OCI-LY3 (cell line): Measurements from ENCODE around the gene ARHGAP26.

ENCODE experiments used
- H2AFZ ChIP-seq: fragments of 200-600, 300-600 bp; shearing (Covaris generic); 2 replicates; pipeline ENCODE4 v1.6.0; 2014; ENCODE audit warnings: antibody characterized with exemption, low read depth, low read length
- H3K27ac ChIP-seq: fragments of 200-600, 300-600 bp; sonication (generic); 2 replicates; pipeline ENCODE4 v1.5.1; 2014; ENCODE audit warnings: mild to moderate bottlenecking, low read length, moderate library complexity, mixed read lengths
- H3K27me3 ChIP-seq: fragments of 200-600, 300-600 bp; sonication (generic); 2 replicates; pipeline ENCODE4 v1.6.1; 2014; ENCODE audit warnings: low read depth, low read length, mixed read lengths
- H3K36me3 ChIP-seq: fragments of 200-600, 300-600 bp; sonication (generic); replicated peaks from 2 replicates; pipeline ENCODE3; 2014; ENCODE audit warnings: low read depth, low read length, mixed read lengths
- H3K4me1 ChIP-seq: fragments of 300-600, 200-600 bp; sonication (generic); 2 replicates; pipeline ENCODE4 v1.6.1; 2014; ENCODE audit warnings: low read length, mixed read lengths
- H3K4me2 ChIP-seq: fragments of 200-600, 300-600 bp; sonication (generic); 2 replicates; pipeline ENCODE4 v1.6.1; 2014; ENCODE audit warnings: low read length, mixed read lengths
- H3K4me3 ChIP-seq: fragments of 300-600, 200-600 bp; sonication (generic); 2 replicates; pipeline ENCODE4 v1.5.1; 2014; ENCODE audit warnings: antibody characterized with exemption, mild to moderate bottlenecking, low read length, moderate library complexity
- H3K79me2 ChIP-seq: fragments of 300-600, 200-600 bp; shearing (Covaris generic); 2 replicates; pipeline ENCODE4 v1.6.1; 2014; ENCODE audit warnings: mild to moderate bottlenecking, low read length, mixed read lengths
- H3K9ac ChIP-seq: fragments of 300-600, 200-600 bp; shearing (Covaris generic); 2 replicates; pipeline ENCODE4 v1.6.0; 2014; ENCODE audit warnings: mild to moderate bottlenecking, low read length, moderate library complexity
- H3K9me3 ChIP-seq: fragments of 200-600, 300-600 bp; shearing (Covaris generic); 2 replicates; pipeline ENCODE4 v1.6.1; 2014; ENCODE audit warnings: low read length, mixed read lengths; ENCODE audit not compliant: insufficient read depth
- H4K20me1 ChIP-seq: fragments of 200-600, 300-600 bp; sonication (generic); 2 replicates; pipeline ENCODE4 v1.6.1; 2016; ENCODE audit warnings: low read length, mixed read lengths; ENCODE audit not compliant: insufficient read depth
- CTCF ChIP-seq: fragments of 200-600, 300-600 bp; sonication (generic); IDR thresholded peaks from 2 replicates; pipeline ENCODE4 v1.5.1; 2014; ENCODE audit warnings: antibody characterized with exemption, low read length, low read depth
- EZH2phosphoT487 ChIP-seq: fragments of 200-600 bp; shearing (Covaris generic); IDR thresholded peaks from 2 replicates; pipeline ENCODE4 v1.6.1; 2018; ENCODE audit warnings: antibody characterized with exemption, mixed run types, low read depth

ARHGAP26 gene

GRCh38 chr5:142878638-142879037, 108.5 kb downstream of the ARHGAP26 start:
- Histone ChIP-seq H3K79me2 (no peaks in the 10 kb centered on the region), H3K9me3 (no peaks in the 10 kb centered on the region), H3K4me3 (no peak overlapping the region), H3K27me3 (no peaks in the 10 kb centered on the region), H2AFZ (no peak overlapping the region), H3K9ac (no peak overlapping the region), H3K27ac (no peak overlapping the region), H3K36me3 (no peaks in the 10 kb centered on the region), H3K4me2 (peak overlapping the region; percentile 53), H3K4me1 (peaks cover 47% of the 10 kb centered on the region), H4K20me1 (no peaks in the 10 kb centered on the region)
- TF ChIP-seq EZH2phosphoT487 = no peak
- TF ChIP-seq CTCF = no peak

- Histone ChIP-seq H3K9ac (peak overlapping the region; percentile 32), H3K4me1 (peaks cover 47% of the 10 kb centered on the region), H4K20me1 (no peaks in the 10 kb centered on the region), H3K4me3 (peak overlapping the region; percentile 35), H3K27ac (peak overlapping the region; percentile 91), H3K36me3 (no peaks in the 10 kb centered on the region), H3K79me2 (no peaks in the 10 kb centered on the region), H3K9me3 (no peaks in the 10 kb centered on the region), H3K4me2 (peak overlapping the region; percentile 63), H2AFZ (peak overlapping the region; percentile 52; the same call in 1 of the 2 replicates), H3K27me3 (no peaks in the 10 kb centered on the region)
- TF ChIP-seq CTCF = no peak
- TF ChIP-seq EZH2phosphoT487 = no peak
Measured at GRCh38 chr5:142881076-142881783, 111.1 kb downstream of the ARHGAP26 start.

- Histone ChIP-seq H3K9me3 (no peaks in the 10 kb centered on the region), H3K4me1 (peaks cover 46% of the 10 kb centered on the region), H3K9ac (no peak overlapping the region), H3K27me3 (no peaks in the 10 kb centered on the region), H3K36me3 (no peaks in the 10 kb centered on the region), H3K79me2 (no peaks in the 10 kb centered on the region), H2AFZ (peak overlapping the region; percentile 15; the same call in 1 of the 2 replicates), H3K4me2 (peak overlapping the region; percentile 63), H3K27ac (peak overlapping the region; percentile 30; the same call in 1 of the 2 replicates), H4K20me1 (no peaks in the 10 kb centered on the region), H3K4me3 (peak overlapping the region; percentile 29; the same call in 1 of the 2 replicates)
- TF ChIP-seq EZH2phosphoT487 (no peak), CTCF (no peak)
Measured at GRCh38 chr5:142881784-142882126, 111.6 kb downstream of the ARHGAP26 start.

- no peak overlapping the region for H3K4me2 ChIP-seq
- H3K9ac ChIP-seq = no peak overlapping the region
- no peak for TF ChIP-seq EZH2phosphoT487
- TF ChIP-seq CTCF = no peak
- H2AFZ ChIP-seq = no peak overlapping the region
- H4K20me1 ChIP-seq = no peaks in the 10 kb centered on the region
- H3K4me3 ChIP-seq = no peak overlapping the region
- no peaks in the 10 kb centered on the region for H3K9me3 ChIP-seq
- no peaks in the 10 kb centered on the region for H3K79me2 ChIP-seq
- no peaks in the 10 kb centered on the region for H3K36me3 ChIP-seq
- H3K27ac ChIP-seq = no peak overlapping the region
- H3K27me3 ChIP-seq = no peaks in the 10 kb centered on the region
- peaks cover 42% of the 10 kb centered on the region for H3K4me1 ChIP-seq
Measured at GRCh38 chr5:142883025-142883424, 112.8 kb downstream of the ARHGAP26 start.
